Keratinocyte (primary cell): ENCODE results near the gene RASA1. TPM values are rescaled to one million over a fixed set of nuclear protein-coding genes. Genes with fewer than 3 reads are reported as not detected.

Experiments used
- DNase-seq: peaks from one replicate; pipeline ENCODE4 v3.0.0-alpha.2; 2011; ENCODE audit warnings: low read depth, missing footprints, low spot score
- FAIRE-seq: peaks from 2 replicates; lab custom pipeline; 2011; peaks lifted over from hg19 to GRCh38; lab: Jason Lieb, UNC
- H2AFZ ChIP-seq: 2 replicates; pipeline ENCODE4 v1.6.0; 2012; ENCODE audit warnings: low read length, control low read depth, inconsistent platforms; ENCODE audit not compliant: control insufficient read depth
- H3K27ac ChIP-seq: 2 replicates; pipeline ENCODE4 v1.5.1; 2011; ENCODE audit warnings: low read length; ENCODE audit not compliant: control insufficient read depth, insufficient read depth
- H3K27me3 ChIP-seq: 3 replicates; pipeline ENCODE4 v1.6.0; 2011; ENCODE audit warnings: low read length; ENCODE audit not compliant: control insufficient read depth, insufficient read depth; ENCODE audit errors: extremely low read depth
- H3K36me3 ChIP-seq, 2 experiments: 2 replicates in 1 of 2; 3 replicates in 1 of 2; pipeline ENCODE4 v1.5.1; 2011; ENCODE audit warnings: low read length in 2 of 2, mild to moderate bottlenecking in 1 of 2; ENCODE audit not compliant: control insufficient read depth in 2 of 2, insufficient read depth in 2 of 2; ENCODE audit errors: extremely low read depth in 1 of 2
- H3K4me1 ChIP-seq: 3 replicates; pipeline ENCODE4 v1.5.1; 2011; ENCODE audit warnings: low read length; ENCODE audit not compliant: control insufficient read depth, insufficient read depth; ENCODE audit errors: extremely low read depth
- H3K4me2 ChIP-seq: 3 replicates; pipeline ENCODE4 v1.6.0; 2011; ENCODE audit warnings: low read depth, low read length; ENCODE audit not compliant: control insufficient read depth, insufficient read depth; ENCODE audit errors: extremely low read depth
- H3K4me3 ChIP-seq, 3 experiments: fragments of 200-600 bp in 1 of 3; sonication (generic) in 1 of 3; 2 replicates in 2 of 3; 3 replicates in 1 of 3; pipeline ENCODE4 v1.5.1; 2011 to 2016; ENCODE audit warnings: low read length in 3 of 3, mild to moderate bottlenecking in 3 of 3, control low read depth in 2 of 3, inconsistent platforms in 1 of 3, low read depth in 1 of 3, mixed read lengths in 1 of 3, mixed run types in 1 of 3, moderate library complexity in 1 of 3; ENCODE audit not compliant: control insufficient read depth in 2 of 3, insufficient read depth in 2 of 3; ENCODE audit errors: extremely low read depth in 1 of 3
- H3K79me2 ChIP-seq: 2 replicates; pipeline ENCODE4 v1.6.0; 2012; ENCODE audit warnings: low read length; ENCODE audit not compliant: control insufficient read depth, insufficient read depth
- H3K9ac ChIP-seq: 3 replicates; pipeline ENCODE4 v1.6.0; 2011; ENCODE audit warnings: low read length; ENCODE audit not compliant: control insufficient read depth, insufficient read depth; ENCODE audit errors: extremely low read depth
- H3K9me1 ChIP-seq: 3 replicates; pipeline ENCODE4 v1.6.0; 2011; ENCODE audit warnings: low read length; ENCODE audit not compliant: control insufficient read depth, insufficient read depth; ENCODE audit errors: extremely low read depth
- H3K9me3 ChIP-seq: 2 replicates; pipeline ENCODE4 v1.5.1; 2012; ENCODE audit warnings: low read depth, low read length; ENCODE audit not compliant: control insufficient read depth
- H4K20me1 ChIP-seq: 3 replicates; pipeline ENCODE4 v1.6.0; 2011; ENCODE audit warnings: low read length; ENCODE audit not compliant: control insufficient read depth, insufficient read depth; ENCODE audit errors: extremely low read depth
- EZH2 ChIP-seq: IDR thresholded peaks from one replicate; pipeline ENCODE4 v1.6.1; 2012; ENCODE audit warnings: inconsistent platforms, mild to moderate bottlenecking, low read length, moderate library complexity
- dilution Hi-C: fragments of 300-500 bp; cut with MboI; formaldehyde crosslinking; loops from one replicate; pipeline ENCODE4 v1.7.0; 2020; ENCODE audit warnings: low sequenced_read_pairs; ENCODE audit not compliant: extremely low pct_ligation_motif_present
- polyA plus RNA-seq, 5 experiments: library from polyadenylated mRNA; depleted of rRNA in 3 of 5; stranded (reverse) in 3 of 5; stranded (forward) in 1 of 5; unstranded in 1 of 5; fragments of >200 nt; gene quantifications; 1 replicate in 1 of 5; 2 replicates in 3 of 5; 3 replicates in 1 of 5; pipeline versions ENCODE4 v1.2.1 to v1.2.3, GENCODE V29; 2011 to 2012; ENCODE audit warnings: missing spikeins in 2 of 5, low read depth in 1 of 5, low replicate concordance in 1 of 5
- TF ChIP-seq, protein P1 (sequence below), 3 experiments: IDR thresholded peaks in 1 of 3; conservative IDR thresholded peaks in 1 of 3; optimal IDR thresholded peaks in 1 of 3; 2 replicates in 2 of 3; 3 replicates in 1 of 3; pipeline versions ENCODE3 to v1.5.1; 2011; ENCODE audit warnings: low read length in 3 of 3, mild to moderate bottlenecking in 3 of 3, moderate library complexity in 2 of 3, control low read depth in 1 of 3, inconsistent platforms in 1 of 3; ENCODE audit not compliant: insufficient read depth in 2 of 3; ENCODE audit errors: extremely low read depth in 1 of 3

Gene RASA1
- polyA plus RNA-seq, 1 donor (not counting 4 experiments of a cell fraction or from before 2014, with no cell fraction given), result 57.9 TPM

DNA sequence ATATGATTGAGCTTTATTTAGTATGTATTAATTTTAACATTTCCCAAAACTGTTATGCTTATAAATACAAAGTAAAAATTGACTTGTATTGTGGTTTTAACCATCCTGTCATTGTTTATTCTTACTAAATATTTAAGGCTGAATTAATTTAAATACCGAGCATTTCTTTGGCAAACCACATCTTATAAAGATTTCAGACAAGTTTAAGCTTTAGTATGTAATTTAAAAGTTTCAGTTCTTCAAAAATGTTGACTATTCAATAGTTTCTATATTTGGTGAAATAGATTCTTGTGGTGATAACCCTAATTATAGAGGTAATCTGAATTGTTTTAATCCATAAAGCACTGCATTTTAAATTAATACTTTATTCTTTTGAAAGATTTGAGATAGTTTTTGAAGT lies 79.6 kb downstream of the RASA1 start:
- dilution Hi-C loops, result no loop called here
- H4K20me1 ChIP-seq, result no peaks in the 10 kb centered on the region
- no peak for FAIRE-seq
- H3K27ac ChIP-seq, result no peak overlapping the region
- no peak for DNase-seq
- H3K4me2 ChIP-seq, result no peak overlapping the region
- no peaks in the 10 kb centered on the region for H3K79me2 ChIP-seq
- H3K9me1 ChIP-seq, result no peaks in the 10 kb centered on the region
- H3K27me3 ChIP-seq, result no peaks in the 10 kb centered on the region
- H3K9me3 ChIP-seq, result no peaks in the 10 kb centered on the region
- no peak for TF ChIP-seq EZH2
- TF ChIP-seq, protein P1, sequence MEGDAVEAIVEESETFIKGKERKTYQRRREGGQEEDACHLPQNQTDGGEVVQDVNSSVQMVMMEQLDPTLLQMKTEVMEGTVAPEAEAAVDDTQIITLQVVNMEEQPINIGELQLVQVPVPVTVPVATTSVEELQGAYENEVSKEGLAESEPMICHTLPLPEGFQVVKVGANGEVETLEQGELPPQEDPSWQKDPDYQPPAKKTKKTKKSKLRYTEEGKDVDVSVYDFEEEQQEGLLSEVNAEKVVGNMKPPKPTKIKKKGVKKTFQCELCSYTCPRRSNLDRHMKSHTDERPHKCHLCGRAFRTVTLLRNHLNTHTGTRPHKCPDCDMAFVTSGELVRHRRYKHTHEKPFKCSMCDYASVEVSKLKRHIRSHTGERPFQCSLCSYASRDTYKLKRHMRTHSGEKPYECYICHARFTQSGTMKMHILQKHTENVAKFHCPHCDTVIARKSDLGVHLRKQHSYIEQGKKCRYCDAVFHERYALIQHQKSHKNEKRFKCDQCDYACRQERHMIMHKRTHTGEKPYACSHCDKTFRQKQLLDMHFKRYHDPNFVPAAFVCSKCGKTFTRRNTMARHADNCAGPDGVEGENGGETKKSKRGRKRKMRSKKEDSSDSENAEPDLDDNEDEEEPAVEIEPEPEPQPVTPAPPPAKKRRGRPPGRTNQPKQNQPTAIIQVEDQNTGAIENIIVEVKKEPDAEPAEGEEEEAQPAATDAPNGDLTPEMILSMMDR (optimal IDR thresholded peaks at IDR 0.05 in 1 of 3, IDR thresholded peaks at IDR 0.05 in 1 of 3, conservative IDR thresholded peaks at IDR 0.05 in 1 of 3; ENCODE audit: extremely low read depth in 1 of 3, insufficient read depth in 2 of 3, low read length in 3 of 3), result no peak
- H3K9ac ChIP-seq, result no peak overlapping the region
- H3K36me3 ChIP-seq, result peaks cover 0 to 14% of the 10 kb centered on the region in 2 experiments
- H2AFZ ChIP-seq, result no peak overlapping the region
- H3K4me3 ChIP-seq, result no peak overlapping the region
- peaks cover 9% of the 10 kb centered on the region for H3K4me1 ChIP-seq

DNA sequence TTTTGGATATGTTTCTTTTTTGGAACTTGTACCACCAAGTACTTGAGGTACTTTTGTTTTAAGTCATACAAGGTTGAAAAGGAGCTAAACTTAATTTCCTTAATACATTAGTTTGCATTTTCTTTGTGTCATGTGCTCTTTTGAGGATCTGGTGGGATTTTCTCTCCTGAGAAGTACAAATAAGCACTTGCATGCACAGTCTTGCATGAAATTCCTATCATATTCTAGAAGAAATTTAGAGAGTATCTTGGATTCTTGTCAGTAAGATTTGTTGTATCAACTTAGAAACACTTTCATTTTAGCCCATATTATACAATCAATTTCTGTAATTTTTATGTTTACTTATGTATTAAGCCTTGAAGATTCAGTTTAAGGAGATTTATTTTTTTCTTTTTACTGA lies 80.2 kb downstream of the RASA1 start:
- TF ChIP-seq EZH2, result no peak
- TF ChIP-seq, protein P1 (optimal IDR thresholded peaks at IDR 0.05 in 1 of 3, IDR thresholded peaks at IDR 0.05 in 1 of 3, conservative IDR thresholded peaks at IDR 0.05 in 1 of 3; ENCODE audit: extremely low read depth in 1 of 3, insufficient read depth in 2 of 3, low read length in 3 of 3), result no peak
- Histone ChIP-seq H3K4me3 (no peak overlapping the region), H2AFZ (no peak overlapping the region), H3K27ac (no peak overlapping the region), H3K9ac (no peak overlapping the region), H3K9me1 (no peaks in the 10 kb centered on the region), H3K9me3 (no peaks in the 10 kb centered on the region), H3K27me3 (no peaks in the 10 kb centered on the region), H3K79me2 (no peaks in the 10 kb centered on the region), H3K4me1 (peaks cover 9% of the 10 kb centered on the region), H3K4me2 (no peak overlapping the region), H3K36me3 (peaks cover 0 to 14% of the 10 kb centered on the region in 2 experiments), H4K20me1 (no peaks in the 10 kb centered on the region)
- DNase-seq (no peak), FAIRE-seq (no peak)
- dilution Hi-C loops, result no loop called here
